Measurements from ENCODE around the gene FAM50B.

- no peak for TF ChIP-seq SP2 (tag by site-specific recombination; IDR thresholded peaks at IDR 0.05)
- TF ChIP-seq, protein P1, sequence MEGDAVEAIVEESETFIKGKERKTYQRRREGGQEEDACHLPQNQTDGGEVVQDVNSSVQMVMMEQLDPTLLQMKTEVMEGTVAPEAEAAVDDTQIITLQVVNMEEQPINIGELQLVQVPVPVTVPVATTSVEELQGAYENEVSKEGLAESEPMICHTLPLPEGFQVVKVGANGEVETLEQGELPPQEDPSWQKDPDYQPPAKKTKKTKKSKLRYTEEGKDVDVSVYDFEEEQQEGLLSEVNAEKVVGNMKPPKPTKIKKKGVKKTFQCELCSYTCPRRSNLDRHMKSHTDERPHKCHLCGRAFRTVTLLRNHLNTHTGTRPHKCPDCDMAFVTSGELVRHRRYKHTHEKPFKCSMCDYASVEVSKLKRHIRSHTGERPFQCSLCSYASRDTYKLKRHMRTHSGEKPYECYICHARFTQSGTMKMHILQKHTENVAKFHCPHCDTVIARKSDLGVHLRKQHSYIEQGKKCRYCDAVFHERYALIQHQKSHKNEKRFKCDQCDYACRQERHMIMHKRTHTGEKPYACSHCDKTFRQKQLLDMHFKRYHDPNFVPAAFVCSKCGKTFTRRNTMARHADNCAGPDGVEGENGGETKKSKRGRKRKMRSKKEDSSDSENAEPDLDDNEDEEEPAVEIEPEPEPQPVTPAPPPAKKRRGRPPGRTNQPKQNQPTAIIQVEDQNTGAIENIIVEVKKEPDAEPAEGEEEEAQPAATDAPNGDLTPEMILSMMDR (tag by site-specific recombination; IDR thresholded peaks at IDR 0.05) = no peak
- no peak for TF ChIP-seq ZNF366 (tag by site-specific recombination; conservative IDR thresholded peaks at IDR 0.05)
- no peak for TF ChIP-seq ZNF214 (tag by site-specific recombination; IDR thresholded peaks at IDR 0.05; ENCODE audit: borderline replicate concordance)
- TF ChIP-seq ZNF248 (tag by site-specific recombination; IDR thresholded peaks at IDR 0.05) = no peak
- no peak for TF ChIP-seq ZNF501 (tag by site-specific recombination; IDR thresholded peaks at IDR 0.05)
- no peak for TF ChIP-seq EGR2 (tag by site-specific recombination; IDR thresholded peaks at IDR 0.05; ENCODE audit: low read depth)
- TF ChIP-seq ZNF623 (tag by site-specific recombination; IDR thresholded peaks at IDR 0.05) = no peak
- TF ChIP-seq REPIN1 (tag by site-specific recombination; IDR thresholded peaks at IDR 0.05; ENCODE audit: low read depth) = no peak
- TF ChIP-seq KLF16 (tag by site-specific recombination; IDR thresholded peaks at IDR 0.05) = no peak
- no peak for TF ChIP-seq ZNF10 (tag by site-specific recombination; IDR thresholded peaks at IDR 0.05)
- TF ChIP-seq, protein P2, sequence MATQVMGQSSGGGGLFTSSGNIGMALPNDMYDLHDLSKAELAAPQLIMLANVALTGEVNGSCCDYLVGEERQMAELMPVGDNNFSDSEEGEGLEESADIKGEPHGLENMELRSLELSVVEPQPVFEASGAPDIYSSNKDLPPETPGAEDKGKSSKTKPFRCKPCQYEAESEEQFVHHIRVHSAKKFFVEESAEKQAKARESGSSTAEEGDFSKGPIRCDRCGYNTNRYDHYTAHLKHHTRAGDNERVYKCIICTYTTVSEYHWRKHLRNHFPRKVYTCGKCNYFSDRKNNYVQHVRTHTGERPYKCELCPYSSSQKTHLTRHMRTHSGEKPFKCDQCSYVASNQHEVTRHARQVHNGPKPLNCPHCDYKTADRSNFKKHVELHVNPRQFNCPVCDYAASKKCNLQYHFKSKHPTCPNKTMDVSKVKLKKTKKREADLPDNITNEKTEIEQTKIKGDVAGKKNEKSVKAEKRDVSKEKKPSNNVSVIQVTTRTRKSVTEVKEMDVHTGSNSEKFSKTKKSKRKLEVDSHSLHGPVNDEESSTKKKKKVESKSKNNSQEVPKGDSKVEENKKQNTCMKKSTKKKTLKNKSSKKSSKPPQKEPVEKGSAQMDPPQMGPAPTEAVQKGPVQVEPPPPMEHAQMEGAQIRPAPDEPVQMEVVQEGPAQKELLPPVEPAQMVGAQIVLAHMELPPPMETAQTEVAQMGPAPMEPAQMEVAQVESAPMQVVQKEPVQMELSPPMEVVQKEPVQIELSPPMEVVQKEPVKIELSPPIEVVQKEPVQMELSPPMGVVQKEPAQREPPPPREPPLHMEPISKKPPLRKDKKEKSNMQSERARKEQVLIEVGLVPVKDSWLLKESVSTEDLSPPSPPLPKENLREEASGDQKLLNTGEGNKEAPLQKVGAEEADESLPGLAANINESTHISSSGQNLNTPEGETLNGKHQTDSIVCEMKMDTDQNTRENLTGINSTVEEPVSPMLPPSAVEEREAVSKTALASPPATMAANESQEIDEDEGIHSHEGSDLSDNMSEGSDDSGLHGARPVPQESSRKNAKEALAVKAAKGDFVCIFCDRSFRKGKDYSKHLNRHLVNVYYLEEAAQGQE (tag by site-specific recombination; IDR thresholded peaks at IDR 0.05) = no peak
- no peak for TF ChIP-seq ZNF266 (tag by site-specific recombination; IDR thresholded peaks at IDR 0.05; ENCODE audit: low read depth)
Measured at GRCh38 chr6:3859878-3860552, 10.8 kb downstream of the FAM50B start.
